Spinal cord (tissue), 10 donors: Measurements from ENCODE around the gene INTS7. TPM values are rescaled to one million over a fixed set of nuclear protein-coding genes. Genes with fewer than 3 reads are reported as not detected.
"Not testable (repeated sequence)": the region's sequence is repeated elsewhere in the genome, so short reads cannot be mapped to it uniquely, and the experiment has no call there.

ENCODE experiments used
- DNase-seq, 6 donors: peaks; one replicate each; pipeline versions ENCODE4 v3.0.0 to v3.0.0-alpha.2; 2013 to 2015; ENCODE audit warnings: low spot score in 6 of 6, low read depth in 4 of 6
- H3K27ac ChIP-seq: one replicate; pipeline ENCODE4 v1.5.1; 2013; ENCODE audit warnings: low read depth, low read length, control low read depth
- H3K27me3 ChIP-seq: one replicate; pipeline ENCODE4 v1.6.1; 2013; ENCODE audit warnings: low read length; ENCODE audit not compliant: control insufficient read depth, insufficient read depth
- H3K36me3 ChIP-seq: one replicate; pipeline ENCODE4 v1.6.1; 2013; ENCODE audit warnings: low read length; ENCODE audit not compliant: control insufficient read depth, insufficient read depth
- H3K4me1 ChIP-seq: one replicate; pipeline ENCODE4 v1.6.1; 2013; ENCODE audit warnings: low read length; ENCODE audit not compliant: control insufficient read depth, insufficient read depth
- H3K4me3 ChIP-seq: one replicate; pipeline ENCODE4 v1.5.1; 2013; ENCODE audit warnings: low read depth, low read length, control low read depth
- H3K9me3 ChIP-seq: one replicate; pipeline ENCODE4 v1.6.1; 2013; ENCODE audit warnings: low read length; ENCODE audit not compliant: control insufficient read depth, insufficient read depth
- WGBS: methylation state at CpG from one replicate; pipeline ENCODE4 v1.1.5; 2013; ENCODE audit warnings: missing lambda C conversion rate; ENCODE audit not compliant: insufficient coverage; 5-methylcytosine and 5-hydroxymethylcytosine counted together
- polyA plus RNA-seq, 2 donors: library from polyadenylated mRNA; unstranded; fragments of 120-200 nt; gene quantifications; one replicate each; pipeline ENCODE4 v1.2.1, GENCODE V29; 2013; ENCODE audit not compliant: insufficient read length in 2 of 2
- total RNA-seq, 2 donors: library from RNA; depleted of rRNA in 1 of 2; stranded (reverse); fragments of 120-200 nt in 1 of 2; fragments of >200 nt in 1 of 2; gene quantifications; one replicate each; pipeline versions ENCODE4 v1.2.3 to v1.2.4, GENCODE V29; 2013 to 2014
- donor health status: healthy.

Gene INTS7
- total and polyA plus RNA-seq, 4 donors: 12.8 to 22.5 (median 17.6) TPM

DNA sequence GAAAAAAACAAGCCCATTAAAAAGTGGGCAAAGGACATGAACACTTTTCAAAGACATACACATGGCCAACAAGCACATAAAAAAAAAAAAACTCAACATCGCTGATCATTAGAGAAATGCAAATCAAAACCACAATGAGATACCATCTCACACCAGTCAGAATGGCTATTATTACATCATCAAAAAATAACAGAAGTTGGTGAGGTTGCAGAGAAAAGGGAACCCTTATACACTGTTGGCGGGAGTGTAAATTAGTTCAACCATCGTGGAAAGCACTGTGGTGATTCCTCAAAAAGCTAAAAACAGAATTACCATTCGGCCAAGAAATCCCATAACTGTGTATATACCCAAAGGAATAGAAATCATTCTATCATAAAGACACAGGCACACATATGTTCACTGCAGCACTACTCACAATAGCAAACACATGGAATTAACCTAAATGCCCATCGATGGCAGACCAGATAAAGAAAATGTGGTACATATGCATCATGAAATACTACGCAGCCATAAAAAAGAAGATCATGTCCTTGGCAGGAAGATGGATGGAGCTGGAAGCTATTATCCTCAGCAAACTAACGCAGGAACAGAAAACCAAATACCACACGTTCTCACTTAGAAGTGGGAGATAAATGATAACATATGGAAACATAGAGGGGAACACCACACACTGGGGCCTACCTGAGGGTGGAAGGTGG lies 70.1 kb downstream of the INTS7 start:
- Histone ChIP-seq H3K9me3 (no peaks in the 10 kb centered on the region), H3K4me3 (no peak overlapping the region), H3K4me1 (no peaks in the 10 kb centered on the region), H3K27ac (no peak overlapping the region), H3K27me3 (no peaks in the 10 kb centered on the region), H3K36me3 (no peaks in the 10 kb centered on the region)
- 94% methylated on average over 3 of the region's 8 CpGs for WGBS
- no peak for DNase-seq

DNA sequence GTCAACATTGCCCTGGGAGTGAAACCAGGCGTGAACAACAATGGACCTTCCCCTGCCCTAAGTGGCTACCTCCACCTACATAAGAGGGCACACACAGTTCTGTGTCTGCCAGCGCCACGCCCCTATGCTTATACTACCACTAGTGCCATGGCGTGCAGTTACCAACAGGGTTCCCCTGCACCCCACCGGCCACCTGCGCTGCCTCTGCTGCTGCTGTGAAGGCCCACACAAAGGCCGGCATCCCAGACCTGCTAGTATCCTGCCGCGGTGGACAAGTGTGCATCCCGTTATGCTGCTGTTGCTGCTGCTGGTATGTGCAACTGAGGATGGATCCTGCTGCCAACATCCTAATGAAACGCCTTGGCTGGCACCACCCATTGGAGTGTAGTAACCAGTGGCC lies 75.7 kb downstream of the INTS7 start:
- no peak overlapping the region for H3K27ac ChIP-seq
- no peaks in the 10 kb centered on the region for H3K27me3 ChIP-seq
- no peak overlapping the region for H3K4me3 ChIP-seq
- H3K9me3 ChIP-seq: no peaks in the 10 kb centered on the region
- DNase-seq: no peak
- H3K36me3 ChIP-seq: peaks cover 12% of the 10 kb centered on the region
- H3K4me1 ChIP-seq: no peaks in the 10 kb centered on the region
- 98% methylated on average over 11 of the region's 11 CpGs for WGBS

DNA sequence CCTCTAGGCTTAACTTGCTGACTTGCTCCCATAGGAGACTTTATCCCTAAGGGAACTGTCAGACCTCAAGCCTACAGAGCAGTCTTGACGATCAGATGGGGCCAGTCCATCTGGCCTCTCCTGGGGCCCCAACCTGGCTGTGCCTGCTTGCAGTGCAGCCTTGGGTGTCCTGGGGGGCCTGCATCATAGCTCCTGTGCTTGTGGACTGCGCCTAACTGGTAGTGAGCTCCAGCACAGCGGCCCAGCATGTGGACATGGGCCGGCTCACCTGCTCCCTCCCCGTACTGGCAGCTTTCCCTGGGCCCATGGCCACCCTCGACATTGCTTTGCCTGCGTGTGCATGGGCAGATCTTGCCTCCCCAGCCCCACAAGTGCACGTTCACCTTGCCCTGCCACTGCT lies 76.1 kb downstream of the INTS7 start:
- WGBS: 94% methylated on average over 8 of the region's 8 CpGs
- Histone ChIP-seq H3K36me3 (peaks cover 12% of the 10 kb centered on the region), H3K27ac (no peak overlapping the region), H3K27me3 (no peaks in the 10 kb centered on the region), H3K4me1 (no peaks in the 10 kb centered on the region), H3K9me3 (no peaks in the 10 kb centered on the region), H3K4me3 (no peak overlapping the region)
- DNase-seq: no peak

DNA sequence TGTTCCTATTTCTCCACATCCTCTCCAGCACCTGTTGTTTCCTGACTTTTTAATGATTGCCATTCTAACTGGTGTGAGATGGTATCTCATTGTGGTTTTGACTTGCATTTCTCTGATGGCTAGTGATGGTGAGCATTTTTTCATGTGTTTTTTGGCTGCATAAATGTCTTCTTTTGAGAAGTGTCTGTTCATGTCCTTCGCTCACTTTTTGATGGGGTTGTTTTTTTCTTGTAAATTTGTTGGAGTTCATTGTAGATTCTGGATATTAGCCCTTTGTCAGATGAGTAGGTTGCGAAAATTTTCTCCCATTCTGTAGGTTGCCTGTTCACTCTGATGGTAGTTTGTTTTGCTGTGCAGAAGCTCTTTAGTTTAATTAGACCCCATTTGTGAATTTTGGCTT lies 81.3 kb downstream of the INTS7 start:
- no CpG with 5 or more reads among the region's 2 CpGs for WGBS
- not testable (repeated sequence) for H3K9me3 ChIP-seq, H3K27me3 ChIP-seq, DNase-seq, H3K4me3 ChIP-seq, H3K27ac ChIP-seq, H3K4me1 ChIP-seq
- peaks cover 12% of the 10 kb centered on the region for H3K36me3 ChIP-seq

DNA sequence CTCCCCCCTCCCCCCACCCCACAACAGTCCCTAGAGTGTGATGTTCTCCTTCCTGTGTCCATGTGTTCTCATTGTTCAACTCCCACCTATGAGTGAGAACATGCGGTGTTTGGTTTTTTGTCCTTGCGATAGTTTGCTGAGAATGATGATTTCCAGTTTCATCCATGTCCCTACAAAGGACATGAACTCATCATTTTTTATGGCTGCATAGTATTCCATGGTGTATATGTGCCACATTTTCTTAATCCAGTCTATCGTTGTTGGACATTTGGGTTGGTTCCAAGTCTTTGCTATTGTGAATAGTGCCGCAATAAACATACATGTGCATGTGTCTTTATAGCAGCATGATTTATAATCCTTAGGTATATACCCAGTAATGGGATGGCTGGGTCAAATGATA lies 81.8 kb downstream of the INTS7 start:
- H3K36me3 ChIP-seq, H3K27ac ChIP-seq, H3K9me3 ChIP-seq, H3K4me3 ChIP-seq, DNase-seq, H3K4me1 ChIP-seq, H3K27me3 ChIP-seq: not testable (repeated sequence)
- whole genome bisulfite sequencing: no CpG with 5 or more reads among the region's 4 CpGs

DNA sequence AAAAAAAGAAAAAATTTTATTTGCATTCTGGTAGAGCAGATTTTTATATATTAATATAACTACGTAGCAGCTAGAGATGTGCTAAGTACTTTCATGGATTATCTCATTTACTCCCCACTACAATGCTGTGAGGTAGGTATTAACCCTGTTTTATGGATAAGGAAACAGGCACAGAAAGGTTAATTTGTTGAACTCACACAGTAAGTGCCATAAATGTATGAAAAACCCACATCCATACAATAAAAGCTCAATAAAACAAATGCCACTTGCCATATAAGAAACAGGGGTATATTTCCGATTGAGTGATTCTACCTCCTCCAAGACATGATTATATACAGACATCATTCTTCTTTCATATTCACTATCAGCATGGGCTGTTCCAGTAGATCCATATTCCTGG lies 83.1 kb downstream of the INTS7 start:
- Histone ChIP-seq H3K36me3 (peaks cover 9% of the 10 kb centered on the region), H3K4me3 (no peak overlapping the region), H3K27me3 (no peaks in the 10 kb centered on the region), H3K27ac (no peak overlapping the region), H3K9me3 (no peaks in the 10 kb centered on the region), H3K4me1 (peaks cover 2% of the 10 kb centered on the region)
- no CpG with 5 or more reads among the region's 2 CpGs for WGBS
- DNase-seq: no peak

DNA sequence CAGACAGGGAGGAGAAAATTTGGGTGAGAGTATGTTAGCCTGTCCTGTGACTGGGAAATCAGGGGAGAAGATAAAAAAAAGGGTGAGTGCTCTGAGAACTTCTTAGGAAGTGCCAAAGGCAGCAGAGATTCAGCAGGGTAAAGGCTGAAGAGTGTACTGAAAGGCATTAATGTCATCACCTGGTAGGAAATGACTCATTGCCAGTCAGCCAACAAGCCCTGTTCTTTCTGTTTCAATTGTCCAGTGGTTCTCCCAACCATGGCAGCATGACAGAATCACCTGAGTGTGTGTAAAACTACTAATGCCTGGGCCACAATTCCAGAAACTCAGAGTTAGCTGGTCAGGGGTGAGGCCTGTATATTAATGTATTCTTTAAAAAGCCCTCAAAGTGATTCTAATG lies 83.5 kb downstream of the INTS7 start:
- no peak overlapping the region for H3K27ac ChIP-seq
- peaks cover 2% of the 10 kb centered on the region for H3K4me1 ChIP-seq
- no peak overlapping the region for H3K4me3 ChIP-seq
- peaks cover 9% of the 10 kb centered on the region for H3K36me3 ChIP-seq
- no peaks in the 10 kb centered on the region for H3K27me3 ChIP-seq
- no peak for DNase-seq
- no peaks in the 10 kb centered on the region for H3K9me3 ChIP-seq

DNA sequence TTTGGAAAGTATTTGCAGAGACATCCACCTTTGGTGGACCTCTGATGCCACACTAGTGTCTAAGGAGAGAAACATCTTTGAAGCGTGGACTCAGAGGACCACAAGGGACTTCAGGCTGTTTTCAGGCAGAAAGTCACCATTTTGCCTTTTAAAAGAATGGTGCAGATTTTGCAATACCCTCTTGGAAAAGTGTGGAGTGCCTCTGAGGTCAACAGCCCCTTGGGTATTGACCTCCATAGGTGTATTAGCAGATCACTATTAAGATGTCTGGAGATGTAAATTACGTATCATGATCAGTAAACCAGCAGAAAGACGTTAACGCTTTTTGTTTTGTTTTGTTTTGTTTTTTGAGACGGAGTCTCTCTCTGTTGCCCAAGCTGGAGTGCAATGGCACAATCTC lies 87.0 kb downstream of the INTS7 start:
- WGBS: 97% methylated on average over 4 of the region's 5 CpGs
- DNase-seq: no peak
- H3K9me3 ChIP-seq: no peaks in the 10 kb centered on the region
- H3K36me3 ChIP-seq: peaks cover 9% of the 10 kb centered on the region
- no peak overlapping the region for H3K4me3 ChIP-seq
- no peak overlapping the region for H3K27ac ChIP-seq
- H3K27me3 ChIP-seq: no peaks in the 10 kb centered on the region
- peaks cover 2% of the 10 kb centered on the region for H3K4me1 ChIP-seq

DNA sequence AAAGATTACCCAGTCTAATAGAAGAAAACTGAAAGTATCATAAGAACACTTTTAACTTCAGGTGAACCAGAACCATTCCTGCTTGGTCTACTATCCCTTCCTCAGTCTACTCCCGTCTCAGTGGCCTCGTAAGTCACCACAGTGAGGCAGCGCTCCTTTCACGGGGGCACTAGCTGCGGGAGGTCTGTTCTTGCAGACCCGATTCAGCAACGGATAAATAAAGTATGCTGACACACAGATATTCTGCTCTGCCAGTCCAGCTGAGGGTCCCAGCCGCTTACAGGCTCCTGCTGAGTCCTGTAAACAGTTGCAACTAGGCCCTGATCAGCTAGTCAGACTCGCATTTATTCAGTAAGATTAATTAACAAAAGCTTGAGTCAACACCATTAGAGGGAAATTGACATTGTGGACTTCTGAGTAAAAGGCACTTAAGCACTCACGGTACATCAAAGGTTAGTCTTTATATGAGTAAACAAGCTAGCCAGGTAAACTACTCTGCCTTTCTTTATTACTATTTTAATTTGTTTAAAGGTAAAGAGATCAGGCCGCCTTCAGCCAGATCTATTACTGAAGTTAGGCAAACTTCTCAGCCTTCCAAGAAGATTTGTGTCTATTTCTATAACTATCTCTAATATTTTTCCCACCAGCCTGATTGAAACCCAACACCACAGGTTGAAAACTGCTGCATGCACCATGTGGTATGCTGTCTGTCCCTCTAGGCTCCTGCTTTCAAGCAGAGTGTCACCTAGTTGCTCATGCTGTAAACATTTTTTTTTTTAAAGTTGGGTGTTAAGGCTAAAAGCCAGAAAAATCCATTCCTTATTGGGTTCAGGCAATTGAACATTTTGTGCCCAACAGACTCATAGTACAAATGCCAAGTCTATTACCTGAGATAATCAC lies 87.7 kb downstream of the INTS7 start:
- Histone ChIP-seq H3K4me3 (no peak overlapping the region), H3K27ac (no peak overlapping the region), H3K27me3 (no peaks in the 10 kb centered on the region), H3K9me3 (no peaks in the 10 kb centered on the region), H3K36me3 (peaks cover 9% of the 10 kb centered on the region), H3K4me1 (peaks cover 2% of the 10 kb centered on the region)
- DNase-seq: peak in 1 of 6 donors; percentile 41
- WGBS: 32% methylated on average over 7 of the region's 11 CpGs
